Uterus (tissue), 2 donors: ENCODE data around the gene DOK6.

Experiments
- POLR2A ChIP-seq, 2 donors: fragments of 450-650 bp; IDR thresholded peaks; one replicate each; pipeline ENCODE4 v1.6.1; 2016; ENCODE audit warnings: antibody characterized with exemption in 2 of 2, mild to moderate bottlenecking in 1 of 2, moderate library complexity in 1 of 2
- TF ChIP-seq, protein P1 (sequence below), 4 experiments: fragments of 200-600 bp in 2 of 4; fragments of 450-650 bp in 2 of 4; sonication (generic) in 2 of 4; IDR thresholded peaks; one replicate each; pipeline ENCODE4 v1.5.1; 2016 to 2019; ENCODE audit warnings: antibody characterized with exemption in 4 of 4, mild to moderate bottlenecking in 2 of 4, moderate library complexity in 1 of 4

GRCh38 chr18:69684789-69685188 is 284.1 kb downstream of the DOK6 start:
- TF ChIP-seq, protein P1, sequence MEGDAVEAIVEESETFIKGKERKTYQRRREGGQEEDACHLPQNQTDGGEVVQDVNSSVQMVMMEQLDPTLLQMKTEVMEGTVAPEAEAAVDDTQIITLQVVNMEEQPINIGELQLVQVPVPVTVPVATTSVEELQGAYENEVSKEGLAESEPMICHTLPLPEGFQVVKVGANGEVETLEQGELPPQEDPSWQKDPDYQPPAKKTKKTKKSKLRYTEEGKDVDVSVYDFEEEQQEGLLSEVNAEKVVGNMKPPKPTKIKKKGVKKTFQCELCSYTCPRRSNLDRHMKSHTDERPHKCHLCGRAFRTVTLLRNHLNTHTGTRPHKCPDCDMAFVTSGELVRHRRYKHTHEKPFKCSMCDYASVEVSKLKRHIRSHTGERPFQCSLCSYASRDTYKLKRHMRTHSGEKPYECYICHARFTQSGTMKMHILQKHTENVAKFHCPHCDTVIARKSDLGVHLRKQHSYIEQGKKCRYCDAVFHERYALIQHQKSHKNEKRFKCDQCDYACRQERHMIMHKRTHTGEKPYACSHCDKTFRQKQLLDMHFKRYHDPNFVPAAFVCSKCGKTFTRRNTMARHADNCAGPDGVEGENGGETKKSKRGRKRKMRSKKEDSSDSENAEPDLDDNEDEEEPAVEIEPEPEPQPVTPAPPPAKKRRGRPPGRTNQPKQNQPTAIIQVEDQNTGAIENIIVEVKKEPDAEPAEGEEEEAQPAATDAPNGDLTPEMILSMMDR (IDR thresholded peaks at IDR 0.05) = no peak
- no peak for TF ChIP-seq POLR2A (IDR thresholded peaks at IDR 0.05)
